ENCODE results near the gene TGFA. TPM values are rescaled to one million over a fixed set of nuclear protein-coding genes. Genes with fewer than 3 reads are reported as not detected.
A peak's percentile ranks its signal among the peaks of the same experiment; 100 is the strongest.

The TGFA gene
- total RNA-seq, 1 experiment from 2014 or later, result 2.5 TPM

GRCh38 chr2:70479816-70480215, 73.8 kb downstream of the TGFA start:
- TF ChIP-seq NR2C2 (CRISPR knock-in tag; IDR thresholded peaks at IDR 0.05) (no peak), NFE2L1 (CRISPR knock-in tag; IDR thresholded peaks at IDR 0.05) (no peak), GTF2I (CRISPR knock-in tag; conservative IDR thresholded peaks at IDR 0.05) (no peak), GABPB1 (CRISPR knock-in tag; IDR thresholded peaks at IDR 0.05) (no peak), ZNF317 (CRISPR knock-in tag; IDR thresholded peaks at IDR 0.05; ENCODE audit: borderline replicate concordance, low read depth) (no peak), ZNF263 (CRISPR knock-in tag; IDR thresholded peaks at IDR 0.05; ENCODE audit: low read depth) (no peak), MYBL2 (CRISPR knock-in tag; IDR thresholded peaks at IDR 0.05) (no peak), ARID4B (CRISPR knock-in tag; IDR thresholded peaks at IDR 0.05; ENCODE audit: borderline replicate concordance) (no peak), FOXK1 (CRISPR knock-in tag; IDR thresholded peaks at IDR 0.05) (no peak), USF2 (CRISPR knock-in tag; IDR thresholded peaks at IDR 0.05) (no peak)
- ATAC-seq, result no peak
- Mint-ChIP-seq H3K27ac (no peak overlapping the region), H3K36me3 (no peaks in the 10 kb centered on the region), H3K4me1 (peaks cover 6% of the 10 kb centered on the region), H3K4me3 (no peak overlapping the region), H3K9me3 (peaks cover 13% of the 10 kb centered on the region), H3K27me3 (ENCODE audit: low read depth) (peaks cover 21% of the 10 kb centered on the region)
- ChIA-PET POLR2A (no interaction called here), CTCF (no interaction called here)
- DNase-seq (ENCODE audit: low spot score), result no peak

- H3K36me3 Mint-ChIP-seq, result no peaks in the 10 kb centered on the region
- no peak overlapping the region for H3K27ac Mint-ChIP-seq
- DNase-seq (ENCODE audit: low spot score) (peak; percentile 38), ATAC-seq (peak; percentile 97)
- H3K4me3 Mint-ChIP-seq, result peak overlapping the region; percentile 11; the same call in 1 of the 2 replicates
- H3K9me3 Mint-ChIP-seq, result peaks cover 13% of the 10 kb centered on the region
- H3K27me3 Mint-ChIP-seq (ENCODE audit: low read depth), result peaks cover 33% of the 10 kb centered on the region
- CTCF ChIA-PET, result interaction anchor here (1.0 kb wide), 1 partner anchor 18 kb away, joined by 3 read pairs; no protein-coding TSS in a partner anchor
- POLR2A ChIA-PET, result no interaction called here
- peaks cover 10% of the 10 kb centered on the region for H3K4me1 Mint-ChIP-seq
- TF ChIP-seq ZNF281 (CRISPR knock-in tag; IDR thresholded peaks at IDR 0.05) (no peak), ZNF317 (CRISPR knock-in tag; IDR thresholded peaks at IDR 0.05; ENCODE audit: borderline replicate concordance, low read depth) (no peak), ZMAT4 (CRISPR knock-in tag; IDR thresholded peaks at IDR 0.05) (no peak), TEAD4 (CRISPR knock-in tag; IDR thresholded peaks at IDR 0.05) (no peak), ELF4 (CRISPR knock-in tag; IDR thresholded peaks at IDR 0.05; ENCODE audit: low read depth) (no peak), MXD4 (CRISPR knock-in tag; IDR thresholded peaks at IDR 0.05; ENCODE audit: borderline replicate concordance) (no peak), GTF2I (CRISPR knock-in tag; conservative IDR thresholded peaks at IDR 0.05) (no peak), USF1 (CRISPR knock-in tag; IDR thresholded peaks at IDR 0.05) (peak; percentile 94), ATF3 (CRISPR knock-in tag; conservative IDR thresholded peaks at IDR 0.05) (no peak), ZNF425 (CRISPR knock-in tag; conservative IDR thresholded peaks at IDR 0.05) (no peak), USF2 (CRISPR knock-in tag; IDR thresholded peaks at IDR 0.05) (peak; percentile 94), TCF7 (CRISPR knock-in tag; IDR thresholded peaks at IDR 0.05; ENCODE audit: low read depth) (no peak), ZNF263 (CRISPR knock-in tag; IDR thresholded peaks at IDR 0.05; ENCODE audit: low read depth) (no peak), ZNF423 (CRISPR knock-in tag; IDR thresholded peaks at IDR 0.05) (peak; percentile 10; the same call in 1 of the 2 replicates), SMAD3 (CRISPR knock-in tag; IDR thresholded peaks at IDR 0.05; ENCODE audit: borderline replicate concordance) (no peak), HMGA2 (CRISPR knock-in tag; IDR thresholded peaks at IDR 0.05) (no peak)
These were observed 76.2 kb downstream of the TGFA start for GRCh38 chr2:70477441-70477844.

All from WTC11 (cell line).